ENCODE measurements around the gene KAZN.

The KAZN gene

DNA sequence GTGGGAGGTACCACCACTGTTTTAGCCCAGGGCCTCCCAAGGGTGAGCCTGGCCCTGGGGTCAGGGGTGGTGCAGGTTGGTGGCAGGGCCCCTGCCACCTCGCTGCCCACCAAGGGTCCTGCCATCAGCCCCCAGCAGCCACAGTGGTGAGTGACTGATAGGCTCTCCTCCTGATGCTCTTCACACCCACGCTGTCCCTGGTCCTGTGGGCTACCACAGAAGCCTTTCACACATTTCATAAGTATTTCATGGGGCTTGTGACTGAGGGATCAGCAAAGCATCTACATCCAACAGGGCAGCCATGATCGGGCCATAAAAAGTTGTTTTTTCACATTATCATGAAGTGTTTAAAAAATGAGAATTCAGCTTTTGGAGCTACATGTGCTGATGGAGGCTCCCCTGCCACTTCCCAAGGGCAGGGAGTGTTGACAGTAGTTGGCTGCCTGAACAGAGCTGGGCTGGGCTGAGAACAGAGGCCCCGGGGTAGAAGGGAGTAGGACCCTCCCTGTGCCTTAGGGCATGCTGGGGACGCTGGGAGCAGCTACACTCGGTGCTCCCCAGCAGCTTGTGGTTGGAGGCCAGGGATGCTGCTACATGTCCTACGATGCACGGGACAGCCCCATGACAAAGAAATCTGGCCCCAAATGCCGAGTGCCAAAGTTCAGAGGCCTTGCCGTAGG, 482.0 kb downstream of the KAZN start:
- no peak for DNase-seq

DNA sequence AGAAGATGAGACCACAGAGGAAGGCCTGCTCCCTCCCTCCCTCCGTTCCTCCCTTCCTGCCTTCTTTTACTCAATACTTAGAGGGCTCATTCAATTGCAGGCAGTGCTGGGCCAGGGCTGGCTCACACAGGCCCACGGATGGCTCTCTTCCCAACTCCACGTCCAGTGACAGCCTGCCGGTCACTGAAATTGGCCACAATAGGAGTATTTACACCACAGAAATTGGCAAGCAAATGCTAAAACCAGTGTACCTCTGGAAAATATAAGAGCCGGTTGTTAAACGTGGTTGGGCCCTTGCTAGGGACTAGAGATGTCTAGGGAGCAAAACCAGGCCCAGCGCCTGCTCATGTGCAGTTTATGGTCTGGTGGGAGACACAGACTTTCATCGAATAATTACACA, 482.6 kb downstream of the KAZN start:
- DNase-seq, result no peak

DNA sequence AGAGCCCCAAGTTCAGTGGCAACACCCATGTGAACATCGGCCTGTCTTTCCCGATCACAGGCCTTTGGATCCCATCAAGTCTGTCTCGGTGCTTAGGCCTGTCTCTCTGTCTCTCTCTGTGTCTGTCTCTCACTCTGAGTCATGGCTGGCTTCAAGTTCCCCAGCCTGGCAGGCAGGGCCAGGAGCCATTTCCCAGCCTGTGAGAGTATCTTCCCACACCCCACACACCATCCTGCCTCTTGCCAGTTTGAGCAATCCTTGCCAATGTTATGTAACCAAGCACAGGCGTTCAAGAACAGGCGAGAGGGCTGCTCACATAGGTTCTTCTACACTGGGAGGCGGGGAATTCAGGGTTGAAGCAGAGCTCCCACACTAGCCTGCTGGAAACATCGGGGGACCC, 485.1 kb downstream of the KAZN start:
- no peak for DNase-seq

DNA sequence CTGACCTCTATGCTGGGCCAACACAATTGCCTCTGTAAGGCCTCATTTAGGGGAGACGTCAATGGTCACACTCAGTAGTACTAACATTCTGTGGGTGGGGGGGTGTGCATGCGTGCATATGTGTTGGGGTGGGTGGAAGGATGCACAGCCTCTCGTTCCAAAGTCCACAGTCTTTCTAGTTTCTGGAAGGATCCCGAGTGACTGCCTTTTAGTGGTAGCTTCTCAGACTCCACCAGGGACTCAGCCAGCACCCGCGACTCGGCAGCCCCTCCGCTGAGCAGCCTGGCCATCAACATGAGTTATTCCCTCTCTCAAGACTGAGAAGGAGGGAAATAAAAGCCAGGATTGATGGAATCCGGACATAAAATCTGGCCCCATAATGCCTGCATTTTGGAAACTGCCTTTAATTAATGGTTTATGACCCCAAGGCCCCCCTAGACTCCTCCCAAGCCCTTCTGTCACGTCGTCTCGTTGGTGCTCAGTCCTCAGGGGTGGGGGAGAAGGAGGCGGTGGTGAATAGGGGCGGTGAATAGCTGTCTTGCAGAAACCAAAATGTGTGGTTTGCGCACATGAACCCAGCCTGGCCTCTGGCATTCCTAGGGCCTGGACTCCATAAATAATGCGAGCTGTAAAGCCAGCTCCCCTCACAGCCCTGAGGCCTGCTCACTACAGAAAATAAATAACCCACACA, 489.9 kb downstream of the KAZN start:
- peak; percentile 5 for DNase-seq

DNA sequence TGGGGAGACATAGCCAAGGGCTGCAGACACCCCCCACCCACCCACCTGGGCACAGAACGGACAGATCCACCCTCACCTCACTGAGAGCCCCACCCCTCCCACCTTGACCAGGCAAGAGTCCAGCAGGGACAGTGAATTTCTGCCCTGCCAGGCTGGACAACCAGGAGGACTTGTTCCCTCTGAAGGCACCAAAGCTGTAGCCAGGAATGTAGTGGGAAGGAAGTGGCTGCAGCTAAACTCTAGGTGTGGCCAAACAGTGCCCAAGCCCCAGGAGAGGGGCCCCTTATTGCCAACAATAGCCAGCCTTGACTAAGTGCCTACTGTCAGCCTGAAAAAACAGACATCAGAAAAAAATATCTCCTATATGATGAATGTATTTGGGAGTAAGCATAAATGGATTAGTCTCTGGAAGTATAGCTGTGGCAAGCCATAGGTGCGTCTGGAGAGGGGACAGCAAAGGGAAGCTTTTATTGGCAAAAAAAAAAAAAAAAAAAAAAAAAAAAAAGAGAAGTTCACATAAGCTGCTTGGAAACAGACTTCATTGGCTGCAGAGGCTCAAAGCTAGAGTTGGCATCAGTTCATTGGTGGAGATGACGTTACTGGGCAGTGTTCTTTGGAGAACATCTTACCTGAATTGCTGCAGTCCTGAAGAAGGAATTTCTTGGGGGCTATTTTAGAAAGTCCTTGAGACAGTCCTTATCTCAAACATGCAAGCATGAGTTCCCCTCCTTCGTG, 490.9 kb downstream of the KAZN start:
- no peak for DNase-seq

DNA sequence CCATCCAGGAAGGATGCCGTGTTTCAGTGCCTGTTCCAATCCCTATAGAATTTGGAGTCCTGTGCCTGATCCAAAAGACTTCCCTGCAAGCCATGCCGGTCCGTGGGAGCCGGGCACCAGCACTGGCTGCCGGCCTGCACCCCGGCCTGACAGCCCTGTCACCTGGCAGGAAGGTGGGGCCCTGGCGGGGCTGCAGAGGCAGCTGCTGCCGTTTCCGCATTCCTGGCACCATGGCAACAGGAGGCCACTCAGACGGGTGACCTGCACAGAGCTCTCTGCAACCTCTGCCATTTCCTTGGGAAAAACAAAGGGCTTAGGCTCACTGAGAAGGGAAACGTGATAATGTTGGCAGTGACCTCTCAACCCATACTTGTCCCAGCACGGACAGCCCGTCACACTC, 491.9 kb downstream of the KAZN start:
- peak; percentile 43 for DNase-seq

DNA sequence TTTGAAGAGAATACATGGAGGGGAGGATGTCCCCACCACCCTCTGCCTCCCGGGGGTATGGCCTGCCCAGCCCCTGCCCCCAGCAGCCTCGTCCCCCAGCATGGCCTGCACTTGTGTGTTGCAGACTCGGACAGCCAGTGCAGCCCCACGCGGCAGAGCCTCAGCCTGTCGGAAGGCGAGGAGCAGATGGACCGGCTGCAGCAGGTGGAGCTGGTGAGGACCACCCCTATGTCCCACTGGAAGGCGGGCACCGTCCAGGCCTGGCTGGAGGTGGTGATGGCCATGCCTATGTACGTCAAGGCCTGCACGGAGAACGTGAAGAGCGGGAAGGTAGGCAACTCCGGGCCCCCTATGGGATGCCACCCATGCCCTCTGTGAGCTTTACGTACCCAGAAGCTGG, 495.6 kb downstream of the KAZN start:
- DNase-seq, result no peak

DNA sequence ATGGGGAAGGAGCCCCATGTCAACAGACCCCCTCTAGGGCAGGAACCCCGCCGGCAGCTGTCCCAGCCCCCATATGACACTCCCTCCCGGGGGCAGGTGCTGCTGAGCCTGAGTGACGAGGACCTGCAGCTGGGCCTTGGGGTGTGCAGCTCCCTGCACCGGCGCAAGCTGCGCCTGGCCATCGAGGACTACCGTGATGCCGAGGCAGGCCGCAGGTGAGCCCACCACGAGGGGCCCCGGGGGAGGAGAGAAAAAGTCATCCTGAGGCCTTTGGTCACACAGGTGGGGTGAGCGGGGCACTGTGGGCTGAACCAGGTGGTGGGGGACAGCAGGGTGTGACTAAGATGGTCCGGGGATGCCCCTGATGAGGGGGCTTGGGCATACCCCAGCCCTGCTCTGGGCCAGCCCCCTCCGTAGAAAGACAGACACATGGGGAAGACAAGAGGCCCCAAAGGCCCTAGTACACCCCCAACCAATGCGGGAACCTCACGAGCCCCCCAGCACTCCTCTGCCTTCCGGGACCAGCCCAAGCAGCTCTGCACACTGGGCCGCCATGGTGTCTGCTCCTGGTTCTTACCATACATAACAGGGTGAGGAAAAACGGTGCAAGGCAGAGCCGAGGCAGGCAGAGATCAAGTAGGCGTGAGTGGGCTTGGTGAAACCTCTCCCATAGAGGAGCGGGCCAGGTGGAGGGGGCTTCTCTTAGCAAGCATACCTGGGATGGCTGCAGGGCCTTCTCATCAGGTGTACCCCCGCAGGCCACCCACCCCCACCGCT, 496.4 kb downstream of the KAZN start:
- DNase-seq, result no peak

DNA sequence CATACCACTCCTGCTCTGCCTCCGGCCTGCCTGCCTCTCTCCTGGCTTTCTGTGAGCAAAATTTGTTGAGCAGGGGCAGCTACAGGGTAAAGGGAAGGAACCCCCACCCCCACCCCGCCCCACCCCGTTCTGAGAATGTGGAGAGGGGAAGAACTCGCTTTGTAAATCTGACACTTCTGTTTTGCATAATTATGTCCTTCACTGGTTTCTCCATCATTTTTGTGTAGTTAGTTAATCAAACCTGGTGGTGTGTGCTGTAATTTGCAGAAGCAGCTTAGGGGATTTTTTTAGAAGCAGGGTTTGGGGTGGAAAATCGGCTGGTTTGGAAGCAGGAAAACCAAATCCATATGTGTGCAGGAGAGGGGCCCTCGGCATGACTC, 497.0 kb downstream of the KAZN start:
- DNase-seq, result no peak

DNA sequence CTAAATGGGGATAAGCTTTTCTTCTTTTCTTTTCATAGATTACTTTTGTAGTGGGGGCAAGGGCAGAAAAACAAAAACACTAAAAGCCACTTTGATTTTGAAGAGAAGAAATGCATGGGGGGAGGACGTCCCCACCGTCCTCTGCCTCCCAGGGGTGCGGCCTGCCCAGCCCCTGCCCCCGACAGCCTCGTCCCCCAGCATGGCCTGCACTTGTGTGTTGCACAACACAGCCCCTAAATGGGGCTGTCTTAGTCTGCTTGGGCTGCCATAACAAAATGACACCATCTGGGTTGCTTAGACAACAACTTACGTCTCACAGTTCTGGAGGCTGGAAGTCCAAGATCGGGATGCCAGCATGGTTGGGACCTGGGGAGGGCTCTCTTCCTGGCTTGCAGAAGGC, 497.8 kb downstream of the KAZN start:
- no peak for DNase-seq

DNA sequence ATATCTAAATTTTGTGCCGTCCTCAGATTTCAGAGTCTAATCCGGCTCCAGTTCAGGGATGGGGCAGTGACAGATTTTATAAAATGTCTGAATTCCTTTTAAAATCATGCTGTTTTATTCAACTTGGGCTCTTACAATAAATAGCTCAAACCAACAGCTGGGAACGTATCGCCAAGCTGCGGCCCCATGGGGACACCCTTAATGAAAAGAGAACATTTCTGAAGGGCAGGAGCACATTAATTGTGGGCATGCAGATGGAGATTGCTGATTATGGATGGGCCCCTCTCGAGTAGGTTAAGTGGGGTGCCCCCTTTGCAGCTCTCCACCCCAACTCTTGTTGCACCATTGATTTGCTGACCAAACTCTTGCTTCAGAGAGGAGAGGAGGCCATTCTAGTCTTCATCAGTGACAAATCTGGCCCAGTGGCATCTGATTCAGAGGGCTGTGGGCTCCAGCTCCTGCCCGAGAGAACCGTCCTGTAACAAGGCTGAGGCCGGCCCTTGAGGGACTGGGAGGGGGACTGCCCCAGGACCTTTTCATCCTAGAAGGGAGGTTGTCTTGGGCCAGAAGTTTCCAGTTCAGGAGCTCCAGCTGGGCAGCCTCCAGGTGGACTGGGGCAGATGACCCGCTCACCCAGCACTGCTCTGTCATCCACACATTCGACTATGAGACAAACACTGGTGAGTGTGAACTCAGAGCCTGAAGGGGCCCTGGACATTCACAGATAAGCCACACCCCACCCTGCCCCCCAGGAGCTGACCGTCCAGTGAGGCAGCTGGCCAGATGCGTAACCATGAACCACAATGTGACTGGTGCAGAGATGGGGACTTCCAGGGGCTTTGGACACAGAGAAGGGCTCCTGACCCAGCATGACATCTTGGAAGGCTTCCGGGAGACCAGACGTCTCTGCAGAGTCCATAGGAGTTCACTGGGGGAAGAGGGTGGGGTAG, 500.0 kb downstream of the KAZN start:
- DNase-seq, result no peak

DNA sequence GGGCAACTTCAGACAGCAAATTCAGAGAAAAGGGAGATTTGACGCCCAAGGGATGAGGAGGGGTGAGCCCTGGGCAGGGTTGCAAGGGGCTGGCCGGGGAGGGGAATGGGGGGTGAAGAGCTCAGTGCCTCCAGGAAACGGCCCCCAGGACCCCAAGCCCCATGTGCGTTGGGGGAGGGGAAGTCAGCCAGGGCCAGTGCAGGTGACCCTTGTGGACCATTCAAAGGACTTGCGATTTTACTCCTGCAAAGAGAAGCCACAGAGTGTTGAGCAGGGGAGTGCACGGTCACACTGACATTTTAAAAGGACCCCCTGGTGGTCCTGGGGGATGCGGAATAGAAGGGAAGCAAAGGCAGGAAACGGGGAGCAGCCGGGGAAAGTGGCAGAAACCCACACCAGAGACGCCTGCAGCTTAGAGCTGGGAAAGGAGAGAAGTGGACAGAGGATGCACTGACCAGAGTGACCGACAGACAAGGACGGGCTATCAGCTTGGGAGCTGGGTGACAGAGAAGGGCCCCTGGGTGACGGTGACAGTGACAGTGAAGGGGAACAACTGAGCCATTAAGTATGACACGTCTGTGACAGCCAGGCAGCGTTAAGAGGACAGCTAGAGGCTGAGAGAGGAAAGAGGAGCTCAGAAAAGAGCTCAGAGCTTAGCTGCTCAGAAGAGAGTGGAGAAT, 501.1 kb downstream of the KAZN start:
- DNase-seq, result no peak

DNA sequence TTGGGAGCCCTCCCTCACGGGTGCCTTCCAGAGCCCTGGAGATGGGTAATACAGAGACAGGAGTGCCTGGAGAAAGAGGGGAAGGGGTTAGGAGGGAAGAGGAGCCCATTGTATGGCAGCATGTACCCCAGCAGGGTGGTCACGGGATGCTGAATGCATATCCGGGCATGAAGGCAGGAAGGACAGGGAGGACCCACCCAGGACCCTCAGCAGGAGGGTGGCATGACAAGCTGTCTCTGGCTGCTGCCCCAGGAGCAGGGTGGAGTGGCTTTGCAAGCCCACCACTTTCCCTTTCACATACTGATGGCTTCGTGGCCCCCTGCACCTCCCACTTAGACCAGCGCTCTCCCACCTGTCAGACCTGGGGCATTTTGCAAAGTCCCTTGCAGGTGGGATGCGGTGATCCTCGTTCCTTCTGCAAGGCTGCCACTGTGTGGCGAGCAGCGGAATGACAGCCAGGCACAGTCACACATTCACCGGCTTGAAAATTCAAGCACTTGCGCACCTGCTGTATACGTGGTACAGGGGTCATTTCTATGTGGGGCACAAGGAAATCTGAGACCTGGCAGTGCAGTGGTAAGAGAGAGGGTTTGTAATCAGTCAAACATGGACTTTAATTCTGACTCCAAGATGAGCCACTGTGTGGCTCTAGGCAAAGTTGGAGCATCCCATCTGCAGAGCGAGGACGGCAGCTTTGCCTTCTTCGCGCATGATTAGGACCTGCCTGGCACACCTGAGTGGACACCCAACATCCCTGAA, 501.8 kb downstream of the KAZN start:
- peak; percentile 13 for DNase-seq

DNA sequence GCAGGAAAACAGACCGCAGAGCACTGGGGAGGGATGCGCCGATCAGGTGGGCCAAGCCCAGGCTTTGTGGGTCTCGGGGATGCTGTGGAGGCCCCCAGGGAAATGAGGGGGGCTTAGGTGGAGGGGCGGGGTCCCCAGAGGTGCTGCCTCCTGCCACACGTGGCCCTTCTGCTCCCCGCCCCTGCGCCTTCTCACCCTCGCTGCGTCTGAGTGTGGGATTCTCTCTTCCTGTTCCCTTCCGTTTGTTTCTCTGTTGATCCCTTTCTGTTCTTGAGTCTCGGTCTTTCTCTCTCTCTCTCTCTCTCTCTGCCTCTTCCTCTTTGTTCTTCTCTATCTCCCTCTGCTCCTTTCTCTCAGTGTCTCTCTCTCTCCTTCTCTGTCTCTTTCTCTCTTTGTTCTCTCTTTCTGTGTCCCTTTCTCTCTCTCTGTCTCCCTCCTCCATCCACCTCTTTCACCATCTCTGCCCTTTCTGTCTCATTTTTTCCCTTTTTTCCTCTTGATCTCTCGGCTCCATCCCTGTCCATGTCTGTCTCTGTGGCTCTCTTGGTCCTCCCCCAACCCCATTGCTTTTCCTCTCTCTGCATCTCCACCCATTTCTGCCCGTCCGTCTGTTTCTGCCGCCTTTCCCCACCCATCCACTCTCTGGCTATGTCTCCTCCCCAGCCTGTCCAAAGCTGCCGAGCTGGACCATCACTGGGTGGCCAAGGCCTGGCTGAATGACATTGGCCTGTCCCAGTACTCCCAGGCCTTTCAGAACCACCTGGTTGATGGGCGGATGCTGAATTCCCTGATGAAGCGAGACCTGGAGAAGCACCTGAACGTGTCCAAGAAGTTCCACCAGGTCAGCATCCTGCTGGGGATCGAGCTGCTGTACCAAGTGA, 502.6 kb downstream of the KAZN start:
- no peak for DNase-seq

DNA sequence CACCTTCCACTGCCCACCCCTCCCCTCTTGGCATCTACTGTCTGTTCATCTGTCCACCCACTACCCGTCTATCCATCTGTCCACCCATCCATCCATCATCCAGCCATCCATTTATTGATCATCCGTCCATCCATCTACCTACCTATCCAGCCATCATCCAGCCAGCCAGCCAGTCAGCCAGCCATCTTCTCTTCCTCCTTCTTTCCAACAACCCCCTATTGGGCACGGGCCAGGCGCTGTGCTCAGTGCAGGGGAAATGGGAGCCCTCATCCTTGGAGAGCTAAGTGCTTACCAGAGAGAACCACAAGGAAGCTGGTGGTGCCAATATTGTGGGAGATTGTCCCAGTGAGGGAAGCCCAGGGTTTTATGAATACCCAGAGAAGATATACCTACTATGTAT, 503.3 kb downstream of the KAZN start:
- no peak for DNase-seq

DNA sequence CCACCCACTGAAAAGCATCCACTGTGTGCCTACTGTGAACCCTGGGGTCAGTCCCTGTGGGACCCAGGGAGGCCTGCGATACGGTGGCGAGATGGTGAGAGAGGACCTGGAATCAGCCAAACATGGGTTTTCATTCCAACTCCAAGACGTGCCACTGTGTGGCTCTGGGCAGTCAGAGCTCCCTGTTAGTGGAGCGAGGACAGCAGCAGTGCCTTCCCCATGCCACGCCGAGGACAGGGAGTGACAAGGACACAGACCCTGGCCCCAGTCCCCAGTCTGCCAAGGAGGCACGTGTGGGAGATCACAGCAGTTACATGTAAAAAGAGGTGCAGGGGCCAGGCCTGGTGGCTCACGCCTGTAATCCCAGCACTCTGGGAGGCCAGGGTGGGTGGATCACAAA, 504.2 kb downstream of the KAZN start:
- DNase-seq, result no peak

DNA sequence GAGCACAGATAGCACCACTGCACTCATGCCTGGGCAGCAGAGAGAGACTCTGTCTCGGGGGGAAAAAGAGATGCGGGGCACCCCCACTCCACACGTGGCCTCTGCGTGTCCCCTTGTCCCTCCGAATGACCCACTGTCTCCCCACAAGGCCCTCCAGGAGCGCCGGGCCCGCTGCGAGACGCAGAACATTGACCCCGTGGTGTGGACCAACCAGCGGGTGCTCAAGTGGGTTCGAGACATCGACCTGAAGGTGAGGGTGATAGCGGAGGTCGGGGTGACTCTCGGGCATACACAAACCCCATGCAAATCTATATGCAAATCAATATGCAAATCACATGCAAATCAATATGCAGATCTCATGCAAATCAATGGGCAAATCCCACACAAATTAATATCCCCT, 504.7 kb downstream of the KAZN start:
- no peak for DNase-seq

DNA sequence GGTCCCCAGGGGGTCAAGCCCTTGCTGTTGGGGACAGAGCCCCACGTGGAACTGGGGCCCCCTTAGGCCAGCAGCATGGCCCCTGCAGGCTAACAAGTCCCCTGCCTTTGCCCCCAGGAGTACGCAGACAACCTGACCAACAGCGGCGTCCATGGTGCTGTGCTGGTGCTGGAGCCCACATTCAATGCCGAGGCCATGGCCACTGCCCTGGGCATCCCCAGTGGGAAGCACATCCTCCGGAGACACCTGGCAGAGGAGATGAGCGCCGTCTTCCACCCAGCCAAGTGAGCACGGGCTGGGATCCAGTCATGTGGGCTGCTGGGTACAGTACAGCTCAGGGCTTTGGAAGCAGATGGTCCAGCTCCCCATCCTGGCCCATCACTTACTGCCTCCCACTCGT, 505.4 kb downstream of the KAZN start:
- DNase-seq, result no peak

DNA sequence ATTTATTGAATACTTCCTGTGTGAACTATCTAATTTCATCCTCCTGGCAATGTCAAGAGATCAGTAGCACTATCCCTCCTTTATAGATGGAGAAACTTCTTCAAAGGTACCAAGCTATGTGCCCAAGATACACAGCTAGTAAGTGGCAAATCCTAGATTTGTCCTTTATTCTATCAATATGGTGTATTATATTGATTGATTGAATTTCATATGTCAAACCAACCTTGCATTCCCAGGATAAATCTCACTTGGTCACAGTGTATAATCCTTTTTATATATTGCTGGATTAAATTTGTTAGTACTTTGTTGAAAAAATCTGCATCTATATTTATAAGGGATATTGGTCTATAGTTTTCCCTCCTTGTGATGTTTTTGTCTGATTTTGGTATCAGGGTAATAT, 506.3 kb downstream of the KAZN start:
- no peak for DNase-seq

DNA sequence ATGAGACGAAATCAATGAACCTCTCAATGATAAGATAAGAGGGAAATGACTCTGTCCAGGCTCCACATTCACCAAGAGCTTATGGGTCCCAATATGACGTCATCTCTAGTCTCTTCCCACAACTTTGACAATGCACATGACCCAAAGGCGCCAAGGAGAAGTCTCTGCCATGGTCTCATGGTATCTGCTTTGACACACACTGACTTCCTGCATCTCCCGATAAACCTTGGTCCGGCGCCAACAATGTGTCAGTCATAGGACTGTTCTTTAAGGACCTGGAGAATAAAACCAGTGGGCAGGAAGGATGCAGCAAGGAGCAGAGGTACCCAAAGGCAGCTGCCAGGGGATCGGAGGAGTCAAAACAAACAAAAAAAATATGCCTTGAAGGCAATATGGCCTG, 508.1 kb downstream of the KAZN start:
- DNase-seq, result no peak
